SU-DHL-6 (cell line): ENCODE measurements around the gene TIMM21.

ENCODE experiments used
- H2AFZ ChIP-seq: fragments of 200-600 bp; sonication (generic); 2 replicates; pipeline ENCODE4 v1.6.1; 2014; ENCODE audit warnings: low read depth, mild to moderate bottlenecking, moderate library complexity, mixed read lengths, antibody characterized with exemption, low read length; ENCODE audit not compliant: severe bottlenecking
- H3F3A ChIP-seq: fragments of 200-600 bp; shearing (Covaris generic); 2 replicates; pipeline ENCODE4 v1.6.0; 2016; ENCODE audit warnings: antibody characterized with exemption, mild to moderate bottlenecking; ENCODE audit not compliant: insufficient read depth
- H3K27ac ChIP-seq: fragments of 200-600 bp; sonication (generic); 2 replicates; pipeline ENCODE4 v1.5.1; 2016; ENCODE audit warnings: low read depth, mild to moderate bottlenecking, low read length, moderate library complexity, mixed read lengths
- H3K27me3 ChIP-seq: fragments of 200-600 bp; sonication (generic), shearing (Covaris generic); 2 replicates; pipeline ENCODE4 v1.6.0; 2014; ENCODE audit warnings: mild to moderate bottlenecking, low read length
- H3K36me3 ChIP-seq: fragments of 200-600 bp; sonication (generic); 2 replicates; pipeline ENCODE4 v1.6.1; 2014; ENCODE audit warnings: mild to moderate bottlenecking, low read length, mixed read lengths
- H3K4me2 ChIP-seq: fragments of 300-600, 200-600 bp; shearing (Covaris generic), sonication (generic); 2 replicates; pipeline ENCODE4 v1.6.0; 2014; ENCODE audit warnings: low read length, low read depth, mild to moderate bottlenecking; ENCODE audit not compliant: poor library complexity, severe bottlenecking
- H3K4me3 ChIP-seq: fragments of 200-600 bp; sonication (generic); 2 replicates; pipeline ENCODE4 v1.5.1; 2014; ENCODE audit warnings: antibody characterized with exemption, low read length, mild to moderate bottlenecking, mixed read lengths; ENCODE audit not compliant: insufficient read depth, poor library complexity, severe bottlenecking
- H3K79me2 ChIP-seq: fragments of 200-600 bp; sonication (generic); 2 replicates; pipeline ENCODE4 v1.6.1; 2014; ENCODE audit warnings: mild to moderate bottlenecking, low read length, moderate library complexity; ENCODE audit not compliant: insufficient read depth
- H3K9ac ChIP-seq: fragments of 200-600 bp; sonication (generic); 2 replicates; pipeline ENCODE4 v1.7.0; 2014; ENCODE audit warnings: mild to moderate bottlenecking, low read length
- H3K9me2 ChIP-seq: fragments of 200-600 bp; sonication (generic); replicated peaks from 2 replicates; pipeline ENCODE4 v1.6.1; 2014; ENCODE audit warnings: low read length; ENCODE audit not compliant: insufficient read depth
- H3K9me3 ChIP-seq: fragments of 200-600 bp; sonication (generic); 2 replicates; pipeline ENCODE4 v1.6.1; 2014; ENCODE audit warnings: low read length, mixed read lengths; ENCODE audit not compliant: insufficient read depth
- H4K20me1 ChIP-seq: fragments of 200-600 bp; sonication (generic); 2 replicates; pipeline ENCODE4 v1.6.1; 2014; ENCODE audit warnings: low read depth, mild to moderate bottlenecking, antibody characterized with exemption, low read length, moderate library complexity, mixed read lengths
- EZH2phosphoT487 ChIP-seq: fragments of 200-600 bp; sonication (generic), shearing (Covaris generic); conservative IDR thresholded peaks from 2 replicates; pipeline ENCODE4 v1.6.1; 2018; ENCODE audit warnings: mild to moderate bottlenecking, antibody characterized with exemption, low read length, moderate library complexity, mixed read lengths
- TF ChIP-seq, protein P1 (sequence below): fragments of 200-600 bp; sonication (generic); IDR thresholded peaks from one replicate; pipeline ENCODE4 v1.5.1; 2017; ENCODE audit warnings: antibody characterized with exemption, mild to moderate bottlenecking, low read length, moderate library complexity; ENCODE audit not compliant: insufficient read depth, poor library complexity, severe bottlenecking

TIMM21 gene

DNA sequence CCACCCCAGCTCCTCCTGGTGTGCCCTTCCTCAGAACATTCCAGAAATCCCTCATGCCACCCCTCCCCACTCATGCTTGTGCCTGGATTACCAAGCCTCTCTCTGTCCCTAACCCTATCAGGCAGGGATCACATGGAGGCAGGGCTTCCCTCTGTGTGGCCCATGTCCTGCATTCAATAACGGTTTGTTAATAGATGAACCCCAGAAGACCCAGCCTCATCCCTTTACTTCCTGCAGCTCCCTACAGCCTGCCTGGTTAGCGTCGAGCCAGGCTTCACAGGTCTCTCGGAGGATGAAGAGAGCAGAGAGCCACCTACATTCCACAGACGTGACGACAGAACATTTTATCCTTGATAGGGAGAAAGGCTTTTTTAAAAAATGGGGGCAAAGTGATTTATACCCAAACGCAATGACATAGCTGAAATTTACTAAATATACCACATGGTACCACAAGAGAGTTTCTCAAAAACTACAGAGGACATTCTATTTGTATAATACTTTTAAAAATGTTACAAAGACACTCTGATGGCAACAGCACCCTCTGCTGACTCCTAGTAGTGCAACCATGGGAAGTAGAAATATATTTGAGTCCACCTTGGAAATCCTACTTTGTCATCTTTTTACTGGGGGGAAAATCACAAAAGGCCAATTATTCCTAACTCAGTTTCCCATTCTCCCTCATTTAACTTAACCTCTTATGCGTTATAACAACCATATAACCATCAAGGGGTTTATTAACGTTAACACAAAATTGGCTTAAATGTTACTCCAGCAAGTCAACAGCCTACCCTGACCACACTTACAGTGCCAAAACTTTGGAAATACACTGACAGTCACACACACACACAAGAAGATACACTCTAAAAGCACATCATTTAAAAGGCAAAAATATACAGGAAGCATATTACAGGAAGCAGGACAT lies 31.4 kb upstream of the TIMM21 start:
- no peaks in the 10 kb centered on the region for H3K9me2 ChIP-seq
- H3K9ac ChIP-seq, result no peak overlapping the region
- H3K4me3 ChIP-seq, result no peak overlapping the region
- H3K79me2 ChIP-seq, result no peaks in the 10 kb centered on the region
- no peaks in the 10 kb centered on the region for H4K20me1 ChIP-seq
- TF ChIP-seq EZH2phosphoT487, result no peak
- TF ChIP-seq, protein P1, sequence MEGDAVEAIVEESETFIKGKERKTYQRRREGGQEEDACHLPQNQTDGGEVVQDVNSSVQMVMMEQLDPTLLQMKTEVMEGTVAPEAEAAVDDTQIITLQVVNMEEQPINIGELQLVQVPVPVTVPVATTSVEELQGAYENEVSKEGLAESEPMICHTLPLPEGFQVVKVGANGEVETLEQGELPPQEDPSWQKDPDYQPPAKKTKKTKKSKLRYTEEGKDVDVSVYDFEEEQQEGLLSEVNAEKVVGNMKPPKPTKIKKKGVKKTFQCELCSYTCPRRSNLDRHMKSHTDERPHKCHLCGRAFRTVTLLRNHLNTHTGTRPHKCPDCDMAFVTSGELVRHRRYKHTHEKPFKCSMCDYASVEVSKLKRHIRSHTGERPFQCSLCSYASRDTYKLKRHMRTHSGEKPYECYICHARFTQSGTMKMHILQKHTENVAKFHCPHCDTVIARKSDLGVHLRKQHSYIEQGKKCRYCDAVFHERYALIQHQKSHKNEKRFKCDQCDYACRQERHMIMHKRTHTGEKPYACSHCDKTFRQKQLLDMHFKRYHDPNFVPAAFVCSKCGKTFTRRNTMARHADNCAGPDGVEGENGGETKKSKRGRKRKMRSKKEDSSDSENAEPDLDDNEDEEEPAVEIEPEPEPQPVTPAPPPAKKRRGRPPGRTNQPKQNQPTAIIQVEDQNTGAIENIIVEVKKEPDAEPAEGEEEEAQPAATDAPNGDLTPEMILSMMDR, result peak; percentile 64
- H3K27ac ChIP-seq, result no peak overlapping the region
- no peaks in the 10 kb centered on the region for H3F3A ChIP-seq
- H3K27me3 ChIP-seq, result no peaks in the 10 kb centered on the region
- no peak overlapping the region for H3K4me2 ChIP-seq
- no peaks in the 10 kb centered on the region for H3K36me3 ChIP-seq
- no peak overlapping the region for H2AFZ ChIP-seq
- no peaks in the 10 kb centered on the region for H3K9me3 ChIP-seq

DNA sequence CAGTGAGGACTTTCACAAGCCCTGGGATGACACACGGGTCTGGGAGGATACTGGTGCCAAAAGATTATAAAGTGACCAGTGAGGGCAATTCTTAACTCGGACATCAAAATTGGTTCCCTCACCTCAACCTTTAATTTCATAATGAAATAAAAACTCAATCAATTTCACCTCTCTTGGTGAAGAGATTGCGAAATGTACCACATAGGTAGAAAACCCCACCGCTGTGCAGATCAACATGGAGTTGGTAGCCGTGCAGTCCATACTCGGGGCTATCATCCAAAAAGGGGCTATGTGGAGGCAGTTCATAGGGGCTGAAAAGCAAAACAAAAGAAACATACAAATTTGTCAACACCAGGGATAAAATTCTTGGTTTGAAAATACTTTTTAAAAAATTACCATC lies 25.1 kb upstream of the TIMM21 start:
- no peaks in the 10 kb centered on the region for H3K79me2 ChIP-seq
- H3K27me3 ChIP-seq, result no peaks in the 10 kb centered on the region
- no peak overlapping the region for H3K9ac ChIP-seq
- no peak overlapping the region for H3K27ac ChIP-seq
- no peak overlapping the region for H2AFZ ChIP-seq
- no peak overlapping the region for H3K4me3 ChIP-seq
- no peaks in the 10 kb centered on the region for H4K20me1 ChIP-seq
- no peak overlapping the region for H3K4me2 ChIP-seq
- no peaks in the 10 kb centered on the region for H3F3A ChIP-seq
- no peaks in the 10 kb centered on the region for H3K9me2 ChIP-seq
- H3K9me3 ChIP-seq, result no peaks in the 10 kb centered on the region
- TF ChIP-seq, protein P1, result no peak
- TF ChIP-seq EZH2phosphoT487, result no peak
- H3K36me3 ChIP-seq, result no peaks in the 10 kb centered on the region

DNA sequence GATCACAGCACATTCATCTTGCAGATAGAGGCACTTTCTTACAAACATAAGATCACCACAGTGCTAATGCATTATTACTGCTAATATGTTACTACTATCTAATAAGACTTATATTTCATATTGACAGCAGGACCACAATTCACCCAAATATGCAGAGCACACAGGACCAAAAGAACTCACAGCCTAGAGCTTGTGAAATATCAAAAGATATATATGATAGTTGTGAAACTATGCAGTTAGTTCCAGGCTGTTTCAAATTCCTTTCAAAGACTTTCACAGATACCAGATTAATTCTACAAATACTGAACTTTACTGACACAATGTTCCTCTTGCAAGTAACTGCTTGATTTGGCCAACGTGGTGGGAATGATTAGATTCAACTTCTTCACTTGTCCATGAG lies 23.7 kb upstream of the TIMM21 start:
- Histone ChIP-seq H3K4me3 (no peak overlapping the region), H4K20me1 (no peaks in the 10 kb centered on the region), H3K79me2 (no peaks in the 10 kb centered on the region), H3K36me3 (no peaks in the 10 kb centered on the region), H2AFZ (no peak overlapping the region), H3K9me3 (no peaks in the 10 kb centered on the region), H3F3A (no peaks in the 10 kb centered on the region), H3K4me2 (no peak overlapping the region), H3K9me2 (no peaks in the 10 kb centered on the region), H3K27ac (no peak overlapping the region), H3K9ac (no peak overlapping the region), H3K27me3 (no peaks in the 10 kb centered on the region)
- TF ChIP-seq EZH2phosphoT487, result no peak
- TF ChIP-seq, protein P1, result no peak
